ENCODE data around the gene TTC31.
A peak's percentile ranks its signal among the peaks of the same experiment; 100 is the strongest.
"Not testable (repeated sequence)": the region's sequence is repeated elsewhere in the genome, so short reads cannot be mapped to it uniquely, and the experiment has no call there.

Gene TTC31

DNA sequence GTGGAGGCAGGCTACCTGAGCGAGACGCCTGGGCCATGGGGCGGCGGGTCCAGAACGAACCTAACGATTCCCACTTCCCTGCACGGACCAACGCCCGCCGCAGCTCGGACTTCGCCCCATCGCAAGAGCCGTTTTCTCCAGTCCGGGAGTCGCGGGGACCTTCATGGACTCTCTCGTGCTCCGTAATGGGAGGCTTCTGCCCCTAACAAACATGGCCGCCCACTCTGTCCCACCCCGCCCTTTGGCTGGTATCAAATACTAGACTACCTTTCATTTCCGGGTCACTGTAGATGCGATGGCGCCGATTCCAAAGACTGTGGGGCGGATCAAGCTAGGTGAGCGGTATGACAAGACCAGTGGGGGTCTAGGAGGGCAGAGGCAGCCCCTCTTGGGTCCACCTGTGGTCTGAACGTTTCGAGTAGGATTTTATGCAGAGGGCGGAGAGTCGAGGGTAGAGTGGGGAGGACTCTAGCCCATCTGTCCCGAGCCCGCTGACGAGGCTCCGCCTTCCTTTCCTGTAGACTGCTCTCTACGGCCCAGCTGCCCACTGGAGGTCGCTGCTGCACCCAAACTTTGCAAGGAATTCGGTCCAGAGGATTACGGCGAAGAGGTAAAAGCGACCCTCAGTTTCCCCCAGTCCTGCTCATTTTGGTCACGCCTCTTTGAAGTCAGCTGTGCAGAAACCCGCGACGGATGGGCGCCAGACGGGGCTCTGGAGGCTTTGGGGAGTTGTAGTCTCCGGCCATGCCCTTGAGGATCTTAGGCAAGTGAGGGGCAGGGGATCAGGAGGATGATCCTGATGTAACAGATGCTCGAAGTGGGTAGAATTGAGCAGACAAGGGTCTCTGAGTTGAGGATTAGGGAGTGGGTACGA lies at the start of gene TTC31, which contains the start of gene CCDC142:
Gene TTC31, plus strand, starts transcription at position 281 of the 874 bp plus-strand sequence. Its CDS starts 15 bp downstream, at position 296.
Gene CCDC142, minus strand, starts transcription at position 198 of the 874 bp plus-strand sequence. Its CDS starts 161 bp downstream, at position 37.
- no peak for DNase-seq

DNA sequence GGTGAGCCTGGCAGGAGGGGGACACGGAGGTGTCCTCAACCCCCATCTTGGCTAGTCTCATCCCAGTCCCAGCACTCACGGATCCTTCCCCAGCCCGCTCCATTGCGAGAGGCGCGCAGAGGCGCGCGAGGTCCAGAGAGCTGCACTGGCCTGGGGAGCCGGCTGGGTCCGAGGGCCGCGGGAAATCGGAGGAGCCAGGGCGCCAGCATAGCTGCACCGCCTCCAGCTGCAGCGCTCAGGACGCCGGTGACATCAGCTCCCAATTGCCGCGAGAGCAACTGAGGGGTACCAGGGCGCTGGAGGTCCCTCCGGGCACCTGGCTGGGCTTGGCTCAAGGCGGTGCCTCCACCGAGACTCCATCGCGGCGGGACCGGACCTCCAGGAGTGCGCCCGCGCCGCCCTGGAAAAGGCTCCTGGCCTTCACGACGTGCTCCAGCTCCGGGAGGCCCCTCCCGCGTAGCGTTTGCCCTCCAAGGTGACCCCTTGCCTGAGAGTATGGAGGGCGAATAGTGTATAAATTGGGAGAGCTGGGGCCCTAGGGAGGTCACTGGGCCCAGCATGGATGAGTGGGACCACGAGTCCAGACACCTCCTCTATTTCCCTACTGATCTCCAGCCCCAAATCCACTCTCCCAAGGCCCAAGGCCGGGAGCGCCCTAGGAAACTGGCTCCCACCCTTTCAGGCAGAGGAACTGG lies 46.6 kb upstream of the TTC31 start:
- no peak for DNase-seq

DNA sequence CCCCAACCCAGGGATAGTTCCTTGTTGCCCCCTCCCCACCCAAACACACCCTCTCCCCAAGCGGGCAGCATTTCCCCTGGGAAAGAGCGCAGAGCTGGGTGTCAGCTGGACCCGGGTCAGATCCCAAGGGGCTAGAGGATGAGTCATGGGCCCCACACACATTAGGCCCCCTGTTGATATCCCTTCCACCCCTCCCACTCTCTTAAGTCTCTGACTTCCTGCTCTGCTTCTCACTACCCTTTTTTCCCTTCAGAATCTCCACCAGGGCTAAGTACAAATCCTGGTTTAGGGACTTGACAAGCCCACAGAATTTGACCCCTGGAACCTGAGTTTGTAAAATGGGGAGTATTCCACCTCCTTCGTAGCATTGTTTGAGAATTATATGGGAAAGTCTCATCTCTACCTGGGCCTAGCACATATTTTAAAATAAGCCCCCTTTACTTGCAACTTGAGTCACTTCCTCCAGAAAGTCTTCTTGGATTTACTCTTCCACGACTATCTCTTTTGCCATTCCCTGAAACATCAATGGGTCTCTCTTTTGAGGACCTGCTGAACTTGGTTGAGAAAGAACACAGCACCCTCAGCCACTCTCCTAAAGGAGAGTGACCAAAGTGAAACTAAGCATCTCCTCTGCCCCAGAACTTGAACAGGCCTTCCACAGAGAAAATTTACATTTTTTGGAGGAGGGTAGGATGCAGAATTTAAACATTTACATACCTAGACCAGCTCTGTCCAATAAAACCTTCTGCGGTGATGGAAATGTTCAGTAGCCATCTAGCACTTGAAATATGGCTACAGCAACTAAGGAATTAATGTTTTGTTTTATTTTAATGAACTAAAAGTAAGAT lies 45.8 kb upstream of the TTC31 start:
- no peak for DNase-seq

DNA sequence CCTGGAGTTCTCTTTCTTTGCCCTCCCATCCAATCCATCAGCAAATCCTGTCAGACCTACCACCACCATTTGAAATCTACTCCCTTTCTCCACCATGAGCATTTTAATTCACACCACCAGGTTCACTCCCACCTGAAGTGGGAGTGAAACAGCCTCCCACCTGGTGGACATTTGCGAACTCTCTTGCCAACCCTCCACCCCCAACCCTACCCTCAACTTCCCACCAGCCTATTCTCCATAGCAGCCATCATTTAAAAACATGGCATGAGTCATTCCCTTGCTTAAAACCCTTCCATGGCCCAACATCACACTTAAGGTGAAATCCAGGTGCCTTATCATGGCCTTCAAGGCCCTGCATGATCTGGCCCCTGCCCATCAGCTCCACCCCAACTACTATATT lies 44.6 kb upstream of the TTC31 start:
- DNase-seq, result no peak

DNA sequence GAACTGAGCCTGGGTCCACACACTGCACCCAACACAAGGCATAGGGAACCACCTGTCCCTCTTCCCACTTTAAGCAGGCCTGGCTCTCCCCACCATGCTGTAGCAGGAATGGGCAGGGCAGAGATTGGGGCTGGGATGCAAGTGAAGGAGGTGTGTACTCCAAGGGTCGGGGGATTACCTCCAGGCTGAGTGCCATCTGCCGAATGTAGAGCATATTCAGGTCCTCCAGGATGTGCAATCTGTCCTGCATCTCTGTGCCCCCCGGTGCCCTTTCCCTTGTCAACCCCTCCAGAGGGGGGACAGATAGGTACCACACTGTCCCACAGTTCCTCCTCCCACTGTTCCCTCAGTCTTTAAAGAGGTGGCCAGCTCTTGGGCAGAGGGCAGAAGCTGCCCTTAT lies 43.5 kb upstream of the TTC31 start:
- DNase-seq, result no peak

DNA sequence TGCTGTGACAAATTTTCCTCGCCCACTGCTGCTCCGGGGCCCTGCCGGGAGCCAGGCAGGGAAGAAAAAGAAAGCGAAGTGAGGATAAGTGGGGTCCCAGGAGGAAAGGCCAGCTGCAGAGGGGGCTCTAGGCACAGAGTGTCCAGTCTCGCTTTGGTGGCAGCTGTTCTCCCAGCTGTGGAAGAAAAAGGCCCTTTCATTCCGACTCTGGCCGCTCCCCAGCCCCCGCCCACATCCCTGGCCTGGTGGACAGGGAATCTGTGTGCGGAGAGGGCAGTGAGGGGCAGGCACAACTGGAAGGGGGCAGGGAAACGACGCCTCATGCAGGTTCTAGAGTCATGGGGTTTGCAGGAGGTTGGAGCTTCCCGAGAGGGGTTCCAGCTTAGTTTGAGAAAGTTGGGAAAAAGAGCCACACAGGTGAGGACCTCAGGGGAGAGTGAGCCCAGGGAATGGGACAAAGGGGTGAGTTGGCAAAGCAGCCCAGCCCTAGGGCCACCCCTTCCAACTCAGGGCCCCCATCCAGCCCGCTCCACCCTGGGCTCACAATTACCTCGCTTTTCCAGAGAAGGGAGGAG lies 43.0 kb upstream of the TTC31 start:
- DNase-seq, result no peak

DNA sequence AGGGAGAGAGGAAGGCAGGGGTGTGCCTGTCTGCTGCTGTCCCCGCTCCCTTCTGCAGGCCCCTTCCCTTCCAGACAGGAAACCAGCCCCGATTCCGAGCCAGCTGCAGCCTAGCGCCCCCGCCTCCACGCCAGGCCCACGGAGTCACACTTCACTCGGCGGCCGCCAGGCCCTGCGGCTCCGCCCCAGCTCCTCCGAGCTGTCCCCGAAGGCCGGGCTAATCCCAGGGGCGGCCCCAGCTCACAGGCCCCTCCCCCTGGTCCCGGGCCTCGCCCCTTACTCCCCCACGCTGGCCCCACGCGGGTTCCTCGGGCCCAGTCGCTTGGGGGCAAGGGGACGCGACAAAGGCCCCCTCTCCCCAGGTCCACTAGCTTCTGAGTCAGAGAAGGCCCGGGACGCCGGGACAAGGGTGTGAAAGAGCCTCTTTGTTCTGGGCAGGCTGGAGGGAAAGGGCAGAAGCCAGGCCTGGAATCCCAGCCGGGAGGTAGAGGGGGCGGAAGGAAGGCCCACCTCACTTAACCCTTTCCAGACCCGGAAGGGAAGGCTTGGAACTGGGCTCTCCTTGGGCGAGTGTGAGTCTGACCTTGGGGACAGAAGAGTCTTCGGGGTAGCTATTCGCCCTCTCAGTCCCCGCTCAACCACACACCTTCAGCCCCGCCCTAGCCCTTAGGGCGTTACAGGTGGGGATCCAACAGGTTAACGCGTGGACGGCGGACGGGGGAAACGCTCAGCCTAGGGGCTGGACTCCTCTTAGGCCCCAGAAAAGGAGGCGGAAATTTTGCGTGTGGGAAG lies 42.3 kb upstream of the TTC31 start:
- no peak for DNase-seq

DNA sequence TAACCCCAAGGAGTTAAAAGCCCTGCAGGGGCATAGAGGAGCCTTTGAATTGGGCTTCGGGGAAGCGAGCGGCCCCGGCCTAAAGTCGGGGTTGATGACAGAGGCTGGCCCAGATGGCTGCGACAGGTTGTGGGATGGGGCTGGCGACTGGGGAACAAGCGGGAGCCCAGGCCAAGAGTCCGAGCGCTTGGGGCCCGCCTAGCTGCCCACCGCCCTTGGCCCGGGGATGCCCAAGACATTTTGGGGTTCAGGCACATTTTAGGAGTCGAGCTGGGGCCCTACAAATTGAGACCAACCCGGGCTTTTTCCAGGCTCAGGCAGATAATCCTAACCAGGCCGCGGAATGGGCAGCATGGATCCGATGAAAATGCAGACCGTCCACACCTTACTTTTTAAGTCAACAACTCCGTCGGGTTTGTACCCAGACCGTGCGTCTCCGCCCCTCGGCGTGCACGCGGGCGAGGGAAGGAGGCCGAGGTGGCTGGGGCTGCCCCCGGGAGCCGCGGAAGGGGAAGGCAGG lies 41.7 kb upstream of the TTC31 start:
- DNase-seq, result no peak

DNA sequence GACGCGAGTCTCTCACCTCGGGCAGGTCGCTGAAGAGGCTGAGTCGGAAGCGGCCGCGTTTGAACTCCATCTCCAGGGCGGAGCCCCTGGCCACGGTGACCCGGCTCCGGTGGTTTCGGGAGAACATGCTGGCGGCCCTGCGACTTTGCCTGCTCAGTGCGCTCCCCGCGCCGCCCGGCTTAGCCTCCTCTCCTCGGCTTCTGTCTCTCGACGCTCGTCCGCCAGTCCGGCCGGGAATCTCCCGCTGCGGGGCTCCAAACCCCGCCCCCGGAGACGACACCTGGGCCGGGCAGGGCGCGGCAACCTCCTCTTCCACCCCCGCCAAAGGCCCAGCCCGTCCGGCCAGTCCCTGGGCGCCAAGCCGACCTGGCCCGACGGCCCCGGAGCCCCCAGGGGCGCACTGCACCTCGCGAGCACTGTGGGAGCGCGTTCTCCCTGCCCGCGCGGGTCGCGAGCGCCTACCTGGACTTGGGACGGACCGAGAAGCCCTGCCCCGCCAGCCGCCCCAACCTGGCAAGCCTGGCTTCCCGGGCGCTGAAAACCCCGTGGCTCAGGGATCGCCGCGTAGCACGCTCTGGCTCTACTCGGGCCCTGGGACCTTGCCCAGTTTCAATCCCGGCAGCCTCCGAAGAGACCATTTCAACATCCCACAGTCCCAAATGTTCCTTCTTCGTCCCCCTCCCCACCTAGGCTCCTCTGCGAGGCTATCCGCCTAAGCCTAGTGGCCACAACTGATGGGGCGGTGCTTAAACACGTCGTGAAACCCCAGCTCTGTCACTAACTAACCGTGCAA lies 41.0 kb upstream of the TTC31 start, which contains the start of gene RTKN:
Gene RTKN, minus strand, starts transcription at position 248 of the 793 bp plus-strand sequence. Its CDS starts 121 bp downstream, at position 127.
- no peak for DNase-seq

DNA sequence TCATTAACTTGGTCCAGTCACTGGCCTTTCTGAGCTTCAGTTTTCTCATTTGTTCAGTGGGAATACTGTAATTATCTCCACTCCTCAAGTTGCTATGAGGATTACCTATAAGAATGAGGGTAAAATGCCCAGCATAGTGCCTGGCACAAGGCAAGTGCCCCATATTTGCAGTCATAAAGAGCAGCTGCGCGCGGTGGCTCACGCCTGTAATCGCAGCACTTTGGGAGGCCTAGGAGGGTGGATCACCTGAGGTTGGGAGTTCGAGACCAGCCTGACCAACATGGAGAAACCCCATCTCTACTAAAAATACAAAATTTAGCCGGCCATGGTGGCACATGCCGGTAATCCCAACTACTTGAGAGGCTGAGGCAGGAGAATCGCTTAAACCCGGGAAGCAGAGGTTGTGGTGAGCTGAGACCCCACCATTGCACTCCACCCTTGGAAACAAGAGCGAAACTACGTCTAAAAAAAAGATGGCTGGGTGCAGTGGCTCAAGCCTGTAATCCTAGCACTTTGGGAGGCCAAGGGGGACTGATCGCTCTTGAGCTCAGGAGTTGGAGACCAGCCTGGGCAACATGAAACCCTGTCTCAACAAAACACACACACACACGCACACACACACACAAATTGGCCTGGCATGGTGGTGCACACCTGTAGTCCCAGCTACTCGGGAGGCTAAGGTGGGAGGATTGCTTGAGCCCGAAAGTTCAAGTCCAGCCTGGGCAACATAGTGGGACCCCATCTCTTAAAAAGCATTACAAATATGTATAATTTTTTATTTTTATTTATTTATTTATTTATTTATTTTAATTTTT lies 40.2 kb upstream of the TTC31 start:
- DNase-seq, result not testable (repeated sequence)

DNA sequence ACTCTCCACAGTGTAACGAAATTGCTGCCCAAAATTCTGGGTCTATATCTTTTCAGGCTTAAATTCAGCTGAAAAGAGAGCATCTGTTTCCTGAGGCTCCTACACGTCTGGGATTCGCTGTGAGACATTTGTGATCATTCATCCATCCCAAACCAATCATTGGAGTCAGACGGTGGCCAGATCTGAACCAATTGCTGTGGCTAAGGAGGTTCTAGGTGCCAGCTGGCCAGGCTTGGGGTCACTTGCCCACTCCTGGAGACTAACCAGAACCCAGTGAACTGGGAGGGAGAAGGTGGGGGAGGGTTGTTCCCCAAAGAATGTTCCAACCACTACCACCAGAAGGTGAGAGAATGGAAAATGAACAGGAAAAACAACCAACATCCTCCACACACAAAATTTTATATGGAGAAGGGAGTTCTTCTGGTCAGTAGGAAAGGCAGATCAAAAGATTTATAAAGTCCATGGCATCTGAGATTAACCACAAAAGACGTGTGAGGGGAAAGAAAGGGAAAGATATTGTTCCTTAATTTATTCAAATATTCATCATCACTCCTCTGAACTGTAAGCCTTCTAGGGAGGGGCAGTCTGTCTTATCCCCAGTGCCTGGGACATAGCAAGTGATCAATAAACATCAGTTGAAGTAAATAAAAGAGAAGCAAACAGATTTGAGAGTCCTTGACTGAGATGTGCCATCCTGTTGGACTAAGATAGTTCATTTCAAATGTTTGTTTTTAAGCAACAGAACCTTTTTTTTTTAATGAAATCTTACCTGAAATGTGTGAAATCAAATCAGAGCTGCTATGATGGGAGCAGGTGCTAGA lies 38.2 kb upstream of the TTC31 start:
- no peak for DNase-seq

DNA sequence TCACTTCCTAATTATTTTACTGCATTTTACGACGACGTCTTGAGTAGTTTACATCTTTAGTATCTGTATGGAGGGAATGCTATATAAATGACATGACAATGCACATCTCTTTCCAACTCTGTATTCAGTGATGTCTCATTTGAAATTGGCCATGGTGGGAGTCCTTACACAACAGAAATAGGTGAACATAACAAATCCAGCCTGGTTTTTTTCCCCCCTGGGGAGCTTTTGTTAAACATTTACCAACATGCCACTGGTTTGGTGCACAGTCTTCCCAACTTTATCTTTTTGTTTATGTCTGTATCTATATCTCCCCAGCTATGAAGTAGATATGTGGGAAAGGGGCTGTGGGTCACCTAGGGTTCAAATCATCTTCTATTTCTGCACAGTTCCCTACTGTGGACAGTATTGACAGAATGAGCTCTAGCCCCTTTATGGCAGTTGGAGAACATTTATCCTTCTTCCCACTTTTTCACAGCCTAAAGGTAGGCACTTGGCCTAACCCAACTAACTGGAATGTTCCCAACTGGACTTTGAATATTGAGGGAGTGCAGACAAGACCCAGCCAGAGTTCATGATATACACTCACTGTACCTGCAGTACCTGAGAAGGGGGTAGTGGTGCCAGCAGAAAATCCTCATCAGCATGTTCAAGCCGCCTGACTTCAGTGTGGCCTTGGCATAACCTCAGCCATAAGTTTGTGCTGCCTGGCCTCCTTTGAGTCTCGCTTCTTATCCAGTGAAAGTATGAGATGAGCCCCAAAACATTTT lies 35.5 kb upstream of the TTC31 start:
- DNase-seq, result no peak

DNA sequence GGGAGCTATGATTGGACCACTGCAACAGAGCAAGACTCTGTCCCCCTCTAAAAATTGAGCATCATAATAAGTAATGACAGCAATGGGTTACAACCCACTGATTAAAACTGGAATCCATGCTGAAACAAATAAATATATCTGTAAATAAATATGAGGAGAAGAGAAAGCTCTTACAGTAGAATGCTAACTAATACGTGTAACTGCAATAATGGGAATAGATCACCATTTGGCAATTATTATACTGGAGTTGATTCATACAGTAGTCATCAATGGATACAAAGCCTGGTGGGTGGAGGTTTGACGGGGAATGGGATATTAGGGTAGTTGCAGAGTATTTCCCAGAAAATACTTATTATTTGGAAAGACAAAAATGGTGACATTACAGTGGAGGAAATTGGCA lies 34.1 kb upstream of the TTC31 start:
- DNase-seq, result no peak

DNA sequence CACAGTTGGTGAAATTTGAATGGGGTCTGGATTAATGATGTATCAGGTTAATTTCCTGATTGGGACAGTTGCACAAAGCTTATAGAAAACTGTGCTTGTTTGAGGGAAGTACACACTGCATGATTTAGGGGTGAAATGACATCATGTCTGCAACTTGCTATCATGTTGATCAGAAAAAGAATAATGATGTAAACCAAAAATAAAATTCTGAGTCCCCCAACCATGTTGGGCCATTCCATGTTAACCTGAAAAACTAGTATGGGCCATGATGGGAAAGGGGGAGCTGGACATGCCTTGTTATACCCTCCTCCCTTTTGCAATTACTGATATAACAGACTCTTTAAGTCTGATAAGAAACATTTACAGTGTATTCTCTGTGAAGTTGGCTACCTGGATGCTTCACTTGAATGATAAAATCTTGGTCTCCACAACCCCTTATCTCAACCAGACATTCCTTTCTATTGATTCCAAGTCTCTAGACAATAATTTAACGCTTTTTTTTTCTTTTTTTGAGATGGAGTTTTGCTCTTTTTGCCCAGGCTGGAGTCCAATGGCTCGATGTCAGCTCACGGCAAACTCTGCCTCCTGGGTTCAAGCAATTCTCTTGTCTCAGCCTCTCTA lies 32.2 kb upstream of the TTC31 start:
- DNase-seq, result no peak

DNA sequence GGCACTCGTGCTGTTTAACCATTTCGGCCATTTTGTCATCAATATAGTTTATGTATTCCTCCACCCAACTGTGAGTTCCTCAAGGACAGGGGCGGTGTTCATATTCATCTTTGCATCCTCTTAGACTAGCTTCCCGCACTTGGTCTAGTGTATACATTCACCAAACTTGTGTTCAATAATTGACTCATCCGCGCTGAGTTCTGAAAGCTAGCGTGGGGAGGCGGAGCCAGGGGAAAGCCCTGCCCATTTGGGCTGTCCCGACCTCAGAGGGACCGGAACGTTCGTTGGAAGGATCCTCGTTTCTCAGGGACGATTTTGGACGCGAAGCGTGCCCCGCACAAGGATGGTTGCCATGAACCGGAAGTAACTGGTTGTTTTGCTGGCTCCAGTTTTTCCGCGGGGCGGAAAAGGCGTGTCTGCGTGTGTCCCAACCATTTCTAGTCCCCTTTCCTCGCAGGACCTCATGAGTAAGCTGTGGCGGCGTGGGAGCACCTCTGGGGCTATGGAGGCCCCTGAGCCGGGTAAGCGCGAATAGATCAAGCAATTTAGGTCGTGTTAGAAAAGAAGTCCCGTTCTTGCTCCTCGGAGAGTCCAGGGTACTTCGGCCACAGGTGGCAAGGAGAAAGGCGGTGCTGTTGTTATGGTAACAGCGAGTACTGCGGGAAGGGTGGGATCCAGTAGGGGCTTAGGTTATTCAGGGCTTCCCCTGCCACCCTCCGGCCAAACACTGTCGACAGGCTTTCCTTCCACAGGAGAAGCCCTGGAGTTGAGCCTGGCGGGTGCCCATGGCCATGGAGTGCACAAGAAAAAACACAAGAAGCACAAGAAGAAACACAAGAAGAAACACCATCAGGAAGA lies 28.0 kb upstream of the TTC31 start, which contains the start of gene INO80B:
Gene INO80B, plus strand, starts transcription at position 434 of the 858 bp plus-strand sequence. Its CDS starts 30 bp downstream, at position 464.
- peak; percentile 21 for DNase-seq

DNA sequence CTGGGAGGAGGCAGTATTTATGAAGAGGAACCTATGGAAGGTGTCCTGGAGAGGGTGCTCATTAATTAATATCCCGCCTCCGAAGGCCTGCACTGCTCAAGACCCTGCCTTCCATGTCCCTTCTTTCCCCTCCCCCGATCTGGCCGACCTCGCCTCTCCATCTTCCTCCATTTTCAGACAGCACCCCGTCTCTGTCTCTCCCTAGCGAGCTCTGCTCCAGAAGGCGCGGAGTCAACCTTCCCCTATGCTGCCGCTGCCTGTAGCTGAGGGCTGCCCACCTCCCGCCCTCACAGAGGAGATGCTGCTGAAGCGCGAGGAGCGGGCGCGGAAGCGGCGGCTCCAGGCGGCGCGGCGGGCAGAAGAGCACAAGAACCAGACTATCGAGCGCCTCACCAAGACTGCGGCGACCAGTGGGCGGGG lies 25.7 kb upstream of the TTC31 start:
- DNase-seq, result no peak

Measured in cortex of kidney (tissue), 1 donor.